ENCODE data around the gene ATIC.

The ATIC gene

GRCh38 chr2:215361876-215362561 lies 50.2 kb downstream of the ATIC start:
- no peak for DNase-seq

- DNase-seq: no peak
Measured at GRCh38 chr2:215362562-215362904, 50.7 kb downstream of the ATIC start.

- no peak for DNase-seq
Measured at GRCh38 chr2:215363039-215363438, 51.2 kb downstream of the ATIC start.

- no peak for DNase-seq
Measured at GRCh38 chr2:215363461-215364156, 51.8 kb downstream of the ATIC start.

GRCh38 chr2:215364157-215365155 lies 52.6 kb downstream of the ATIC start:
- DNase-seq: no peak

GRCh38 chr2:215365184-215365658 lies 53.4 kb downstream of the ATIC start:
- no peak for DNase-seq

- no peak for DNase-seq
Measured at GRCh38 chr2:215366440-215367032, 54.7 kb downstream of the ATIC start.

- no peak for DNase-seq
Measured at GRCh38 chr2:215367662-215368492, 56.0 kb downstream of the ATIC start.

- DNase-seq: no peak
Measured at GRCh38 chr2:215368493-215368809, 56.6 kb downstream of the ATIC start.

GRCh38 chr2:215369181-215369760 lies 57.4 kb downstream of the ATIC start:
- no peak for DNase-seq

GRCh38 chr2:215370112-215370965 lies 58.5 kb downstream of the ATIC start:
- no peak for DNase-seq

GRCh38 chr2:215371915-215372897 lies 60.3 kb downstream of the ATIC start:
- no peak for DNase-seq

GRCh38 chr2:215372968-215373649 lies 61.2 kb downstream of the ATIC start:
- DNase-seq: no peak

- DNase-seq: no peak
Measured at GRCh38 chr2:215374002-215374401, 62.1 kb downstream of the ATIC start.

GRCh38 chr2:215374642-215375466 lies 63.0 kb downstream of the ATIC start:
- no peak for DNase-seq

GRCh38 chr2:215375467-215375830 lies 63.6 kb downstream of the ATIC start:
- DNase-seq: no peak

GRCh38 chr2:215376103-215376780 lies 64.4 kb downstream of the ATIC start:
- no peak for DNase-seq
